GM10266 (cell line): ENCODE data around the gene SLC2A14.
"Not testable (repeated sequence)": the region's sequence is repeated elsewhere in the genome, so short reads cannot be mapped to it uniquely, and the experiment has no call there.

Experiments
- DNase-seq: peaks from one replicate; pipeline ENCODE4 v3.0.0; 2012; ENCODE audit errors: extremely low spot score
- CTCF ChIP-seq: IDR thresholded peaks from 2 replicates; pipeline ENCODE4 v1.5.1; 2012; ENCODE audit warnings: mild to moderate bottlenecking, low read depth; ENCODE audit not compliant: control insufficient read depth, insufficient read depth; ENCODE audit errors: missing control alignments

SLC2A14 gene

GRCh38 chr12:7787574-7788293 is 85.0 kb downstream of the SLC2A14 start:
- DNase-seq: no peak
- no peak for TF ChIP-seq CTCF

GRCh38 chr12:7784701-7785100 is 88.0 kb downstream of the SLC2A14 start:
- TF ChIP-seq CTCF: no peak

GRCh38 chr12:7783433-7783832 is 89.3 kb downstream of the SLC2A14 start:
- not testable (repeated sequence) for DNase-seq

More at GRCh38 chr12:7784701-7785100, 88.0 kb downstream of the SLC2A14 start:
- no peak for DNase-seq

GRCh38 chr12:7782055-7782454 is 90.7 kb downstream of the SLC2A14 start:
- no peak for TF ChIP-seq CTCF

GRCh38 chr12:7781274-7781673 is 91.4 kb downstream of the SLC2A14 start:
- no peak for TF ChIP-seq CTCF

More at GRCh38 chr12:7782055-7782454, 90.7 kb downstream of the SLC2A14 start:
- no peak for DNase-seq

GRCh38 chr12:7769999-7770398 is 102.7 kb downstream of the SLC2A14 start:
- no peak for TF ChIP-seq CTCF
- DNase-seq: no peak

More at GRCh38 chr12:7781274-7781673, 91.4 kb downstream of the SLC2A14 start:
- DNase-seq: no peak
